HS-27A (cell line): Measurements from ENCODE around the gene STKLD1.
"Not testable (repeated sequence)": the region's sequence is repeated elsewhere in the genome, so short reads cannot be mapped to it uniquely, and the experiment has no call there.

Experiments
- DNase-seq: peaks from one replicate; pipeline ENCODE4 v3.0.0-alpha.2; 2012; ENCODE audit warnings: low read depth, missing footprints

The STKLD1 gene

DNA sequence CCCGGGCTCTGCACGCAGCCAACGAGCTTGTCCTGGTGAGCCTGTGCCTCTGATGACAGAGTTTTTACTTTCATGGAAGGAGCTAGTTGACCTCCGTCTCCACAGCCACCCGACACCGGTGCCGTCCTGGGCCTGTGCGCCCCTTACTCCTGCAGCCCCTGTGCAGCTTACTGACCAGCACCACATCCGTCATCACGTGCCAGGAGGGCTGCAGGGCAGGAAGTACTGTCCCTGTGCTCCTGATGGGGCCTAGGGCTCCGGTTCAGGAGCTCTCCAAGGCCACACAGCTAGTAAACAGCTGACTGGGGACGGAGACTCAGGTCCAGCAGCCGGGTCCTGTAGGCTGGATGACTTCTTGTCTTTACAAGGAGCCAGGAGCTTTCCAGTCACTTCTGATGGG is 10.2 kb downstream of the STKLD1 start:
- no peak for DNase-seq

DNA sequence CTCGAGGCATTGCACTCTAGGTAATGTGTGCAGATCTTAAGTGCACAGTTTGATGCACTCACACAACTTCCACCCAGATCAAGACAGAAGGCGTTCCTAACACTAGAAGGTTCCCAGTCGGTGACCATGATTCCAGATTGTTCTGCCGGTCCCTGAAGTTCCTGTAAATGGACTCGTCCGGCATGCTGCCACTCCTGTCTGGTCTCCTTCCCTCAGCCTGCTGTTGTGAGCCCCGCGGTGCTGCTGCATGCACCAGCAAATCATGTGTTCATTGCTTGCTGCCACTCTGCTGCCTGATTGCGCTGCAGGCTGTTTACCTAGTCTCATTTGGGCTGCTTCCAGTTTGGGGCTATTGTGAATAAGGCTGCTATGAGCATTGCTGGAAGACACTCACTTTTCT is 11.5 kb downstream of the STKLD1 start:
- DNase-seq: no peak

DNA sequence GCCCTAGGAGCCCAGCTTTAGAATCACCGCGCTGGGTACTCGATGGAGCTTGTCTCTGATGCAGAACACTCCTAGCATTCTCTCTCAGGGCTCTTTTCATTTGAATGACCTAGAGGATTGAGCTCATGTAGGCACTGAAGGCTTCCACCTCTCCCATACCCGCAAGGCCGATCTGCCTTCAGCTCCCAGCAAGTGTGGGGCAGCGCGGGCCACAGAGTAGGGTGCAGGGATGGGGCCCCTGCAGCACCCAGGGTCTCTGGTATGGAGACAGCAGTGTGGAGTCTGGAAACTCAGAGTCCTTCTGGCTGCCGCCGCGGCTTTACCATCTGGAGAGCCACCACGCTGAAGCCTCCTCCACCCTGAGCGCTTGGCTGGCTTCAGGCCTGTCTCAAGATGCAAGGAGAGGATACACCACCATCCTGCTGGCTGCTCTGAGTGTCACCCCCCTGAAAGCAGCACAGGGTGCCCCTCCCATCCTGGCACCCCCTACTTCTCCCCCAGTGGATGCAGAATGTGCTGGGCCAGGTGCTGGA is 12.9 kb downstream of the STKLD1 start:
- DNase-seq: no peak

DNA sequence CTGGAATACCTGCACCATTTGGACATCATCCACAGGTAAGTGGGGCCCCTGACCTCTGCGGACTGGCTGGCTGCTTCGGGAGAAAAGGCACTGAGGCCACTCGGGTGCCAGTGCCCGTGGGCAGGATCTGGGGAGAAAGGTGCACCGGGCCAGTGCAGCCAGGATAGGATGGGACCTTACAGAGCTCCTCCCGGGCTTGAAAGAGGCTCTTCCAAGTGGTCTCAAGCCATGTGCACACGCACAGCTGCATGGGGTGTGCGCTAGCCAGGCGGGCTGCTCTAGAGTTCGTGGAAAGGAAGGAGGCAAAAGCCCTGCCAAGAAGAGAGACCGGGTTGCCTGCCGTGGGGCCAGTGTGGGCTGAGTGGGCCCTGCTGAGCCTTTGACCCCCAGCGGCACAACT is 13.4 kb downstream of the STKLD1 start:
- DNase-seq: no peak

- DNase-seq: no peak
These were observed 14.5 kb downstream of the STKLD1 start for GRCh38 chr9:133390713-133391112.

GRCh38 chr9:133391449-133391848 is 15.3 kb downstream of the STKLD1 start:
- not testable (repeated sequence) for DNase-seq

GRCh38 chr9:133392308-133392707 is 16.1 kb downstream of the STKLD1 start:
- not testable (repeated sequence) for DNase-seq

- no peak for DNase-seq
These were observed 17.2 kb downstream of the STKLD1 start for GRCh38 chr9:133393399-133393798.

- no peak for DNase-seq
These were observed 18.6 kb downstream of the STKLD1 start for GRCh38 chr9:133394687-133395271.

GRCh38 chr9:133396952-133397351 is 20.8 kb downstream of the STKLD1 start:
- DNase-seq: no peak

- no peak for DNase-seq
These were observed 21.2 kb downstream of the STKLD1 start for GRCh38 chr9:133397370-133397769.

DNA sequence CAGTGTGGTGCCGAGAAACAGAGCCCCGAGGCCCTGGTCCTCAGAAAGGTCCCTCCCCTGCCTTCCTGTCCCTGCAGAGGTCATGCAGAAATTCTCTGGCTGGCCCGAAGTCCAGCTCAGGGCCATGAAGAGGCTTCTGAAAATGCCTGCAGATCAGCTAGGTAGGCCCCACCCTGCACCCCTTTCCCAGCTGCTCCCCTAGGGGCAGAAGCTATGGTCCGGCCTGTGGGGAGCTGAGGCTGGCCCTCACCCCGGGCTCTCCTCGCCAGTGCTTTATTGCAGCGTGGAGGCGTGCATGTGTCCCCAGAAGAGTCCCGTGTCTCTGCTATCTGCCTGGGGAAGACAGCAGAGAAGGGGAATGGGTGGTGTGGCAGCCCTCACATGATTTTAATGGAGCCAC is 21.7 kb downstream of the STKLD1 start:
- DNase-seq: no peak

GRCh38 chr9:133400292-133400691 is 24.1 kb downstream of the STKLD1 start:
- no peak for DNase-seq

- no peak for DNase-seq
These were observed 25.4 kb downstream of the STKLD1 start for GRCh38 chr9:133401588-133401987.

- DNase-seq: no peak
These were observed 26.5 kb downstream of the STKLD1 start for GRCh38 chr9:133402689-133403088.

- no peak for DNase-seq
These were observed 27.7 kb downstream of the STKLD1 start for GRCh38 chr9:133403766-133404453.

DNA sequence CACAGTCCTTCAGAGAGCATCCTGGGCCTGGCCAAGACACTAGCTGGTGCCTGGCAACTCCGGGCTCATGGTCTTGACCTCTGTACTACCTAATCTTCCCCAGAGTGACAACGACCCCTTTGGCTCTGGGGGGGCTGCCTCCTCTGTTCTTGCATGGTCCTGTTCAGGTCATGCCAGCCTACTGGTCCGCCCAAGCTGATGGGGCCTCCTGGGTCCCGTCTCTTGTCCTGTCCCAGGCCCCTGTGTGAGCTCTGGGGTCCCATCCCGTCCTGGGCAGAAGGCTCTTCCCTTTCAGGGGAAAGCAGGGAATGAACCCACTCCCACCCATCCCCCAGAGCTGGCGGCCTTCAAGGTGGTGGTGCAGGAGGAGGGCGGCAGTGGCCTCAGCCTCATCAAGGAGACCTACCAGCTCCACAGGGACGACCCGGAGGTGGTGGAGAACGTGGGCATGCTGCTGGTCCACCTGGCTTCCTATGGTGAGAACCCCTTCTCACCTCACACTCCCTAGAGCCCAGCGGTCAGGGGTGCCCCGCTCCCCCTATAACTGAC is 28.4 kb downstream of the STKLD1 start:
- no peak for DNase-seq

DNA sequence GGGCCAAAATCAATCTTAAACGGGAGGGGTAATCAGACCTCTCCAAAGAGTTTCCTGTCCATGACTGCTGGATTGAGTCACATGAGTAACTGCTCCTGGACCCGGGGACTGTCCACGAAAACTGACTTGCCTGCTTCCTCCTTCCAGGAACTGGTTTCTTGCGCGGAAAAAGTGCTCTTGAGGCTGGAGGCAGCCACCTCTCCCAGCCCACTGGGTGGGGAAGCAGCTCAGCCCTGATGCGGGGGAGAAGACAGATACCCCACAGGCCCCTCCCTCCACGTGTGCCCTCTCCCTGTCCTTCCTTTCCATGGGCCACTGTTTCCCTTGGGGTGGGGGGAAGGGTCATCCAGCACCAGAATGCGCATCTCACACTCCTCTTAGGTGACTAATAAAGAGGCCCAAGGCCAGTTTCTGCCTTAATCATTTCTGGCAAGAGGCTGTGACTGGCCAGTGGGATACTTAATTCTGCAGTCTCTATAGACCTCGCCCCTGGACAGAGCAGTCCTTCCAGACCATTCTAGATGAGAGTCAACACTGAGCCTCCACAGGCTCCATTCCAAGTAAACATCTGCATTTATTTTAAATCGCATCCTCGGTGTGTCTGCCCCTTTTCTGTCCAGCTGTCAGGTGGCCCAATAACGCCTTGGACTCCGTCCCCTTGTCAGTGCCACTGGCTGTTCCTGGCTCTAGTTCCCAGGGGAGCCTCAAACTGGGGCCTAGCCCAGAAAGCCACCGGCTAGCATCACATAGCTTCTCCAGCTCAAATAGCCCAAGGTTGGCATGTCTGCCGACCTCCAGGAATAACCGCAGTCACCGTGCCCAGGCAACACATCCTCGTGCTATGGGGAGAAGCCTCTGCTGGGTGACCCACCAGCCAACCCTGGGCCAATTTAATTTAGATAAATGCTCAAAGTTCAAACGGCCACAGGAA is 29.6 kb downstream of the STKLD1 start:
- DNase-seq: no peak

DNA sequence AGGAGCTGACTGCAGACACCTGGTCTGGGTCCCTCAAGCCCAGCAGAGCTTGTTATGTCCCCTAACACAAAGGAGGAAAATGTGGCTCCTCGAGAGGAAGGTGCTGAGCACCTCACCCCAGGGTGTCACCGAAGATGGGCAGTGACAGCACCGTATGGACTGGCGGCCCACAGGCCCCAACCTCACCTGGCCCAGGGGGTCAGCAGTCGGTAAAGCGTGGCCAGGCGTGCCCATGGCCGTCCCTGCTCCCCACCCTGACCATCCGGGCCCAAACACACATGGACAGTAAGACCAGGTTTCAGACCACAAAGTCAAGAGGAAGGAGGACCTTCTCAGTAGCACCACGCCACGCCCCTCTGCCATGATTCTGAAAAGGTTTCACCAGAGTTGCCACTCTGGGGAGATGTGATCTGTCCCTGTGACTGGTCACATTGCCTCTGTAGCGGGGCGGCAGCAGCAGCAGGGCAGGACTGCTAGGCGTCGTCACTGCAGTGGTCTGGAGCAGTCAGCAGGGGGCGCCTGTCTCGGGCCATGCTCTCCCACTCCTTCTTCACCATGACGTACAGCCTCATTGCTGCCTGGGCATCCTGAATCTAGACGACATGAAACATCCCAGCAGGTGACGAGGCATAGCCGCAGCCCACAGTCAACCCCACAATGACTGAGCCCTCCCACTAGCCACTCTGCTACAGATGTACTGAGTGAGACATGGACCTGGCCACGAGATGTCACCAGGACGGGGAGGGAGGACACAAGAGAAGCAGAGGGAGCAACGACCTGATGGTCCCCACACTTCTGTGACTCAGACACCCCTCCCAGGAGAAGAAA is 30.5 kb downstream of the STKLD1 start:
- DNase-seq: no peak

DNA sequence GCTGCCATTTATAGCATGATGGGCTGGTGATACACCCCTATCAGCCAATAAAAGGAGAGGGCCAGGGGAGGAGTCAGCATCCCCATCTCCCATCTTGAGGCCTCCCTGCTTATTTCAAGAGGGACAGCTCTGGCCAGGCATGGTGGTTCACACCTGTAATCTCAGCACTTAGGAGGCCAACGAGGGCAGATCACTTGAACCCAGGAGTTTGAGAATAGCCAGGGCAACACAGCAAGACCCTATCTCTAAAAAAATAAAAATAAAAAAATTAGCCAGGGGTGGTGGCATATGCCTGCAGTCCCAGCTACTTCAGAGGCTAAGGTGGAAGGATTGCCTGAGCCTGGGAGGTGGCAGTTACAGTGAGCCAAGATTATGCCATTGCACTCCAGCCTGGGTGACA is 31.9 kb downstream of the STKLD1 start:
- no peak for DNase-seq

GRCh38 chr9:133415170-133415569 is 39.0 kb downstream of the STKLD1 start:
- no peak for DNase-seq
